Left ventricle myocardium superior (tissue), 1 donor: ENCODE results near the gene MED15. TPM values are rescaled to one million over a fixed set of nuclear protein-coding genes. Genes with fewer than 3 reads are reported as not detected.
"Not testable (repeated sequence)": the region's sequence is repeated elsewhere in the genome, so short reads cannot be mapped to it uniquely, and the experiment has no call there.

Experiments
- ATAC-seq: fragments of 200-7000 bp; cut with Tn5 transposase; one replicate; pipeline ENCODE4 v1.9.1; 2020; ENCODE audit warnings: mild to moderate bottlenecking, moderate library complexity
- DNase-seq: peaks from one replicate; pipeline ENCODE4 v3.0.0-alpha.2; 2020
- intact Hi-C: fragments of 100-400 bp; cut with micrococcal nuclease; formaldehyde crosslinking; loops from one replicate; pipeline ENCODE4 v1.11.0; 2022
- total RNA-seq: library from RNA; stranded (reverse); fragmentation: NEBNext Ultra II Directional; extraction: Animal tissue kit (Norgen Biotek cat#: 25700); gene quantifications from one replicate; pipeline ENCODE4 v1.2.1, GENCODE V29; 2021
- donor health status: DM: no; HTN: yes; CAD: no; lungs with severe emphysema.

The MED15 gene
- total RNA-seq, 1 donor from 2014 or later = 51.0 TPM

DNA sequence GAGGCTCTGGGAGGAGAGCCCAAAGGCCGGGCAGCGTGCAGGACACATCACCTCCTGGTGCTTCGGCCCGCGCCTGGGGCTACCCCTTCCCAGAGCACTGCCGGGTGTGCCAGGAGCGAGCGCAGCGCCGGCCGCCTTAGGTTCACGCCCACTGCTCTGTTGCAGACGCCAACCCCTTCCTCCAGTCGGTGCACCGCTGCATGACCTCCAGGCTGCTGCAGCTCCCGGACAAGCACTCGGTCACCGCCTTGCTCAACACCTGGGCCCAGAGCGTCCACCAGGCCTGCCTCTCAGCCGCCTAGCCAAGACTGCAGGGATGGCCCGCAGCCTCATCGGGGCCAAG is 79.0 kb downstream of the MED15 start:
- ATAC-seq (no peak), DNase-seq (no peak)
- intact Hi-C loops = no loop called here

DNA sequence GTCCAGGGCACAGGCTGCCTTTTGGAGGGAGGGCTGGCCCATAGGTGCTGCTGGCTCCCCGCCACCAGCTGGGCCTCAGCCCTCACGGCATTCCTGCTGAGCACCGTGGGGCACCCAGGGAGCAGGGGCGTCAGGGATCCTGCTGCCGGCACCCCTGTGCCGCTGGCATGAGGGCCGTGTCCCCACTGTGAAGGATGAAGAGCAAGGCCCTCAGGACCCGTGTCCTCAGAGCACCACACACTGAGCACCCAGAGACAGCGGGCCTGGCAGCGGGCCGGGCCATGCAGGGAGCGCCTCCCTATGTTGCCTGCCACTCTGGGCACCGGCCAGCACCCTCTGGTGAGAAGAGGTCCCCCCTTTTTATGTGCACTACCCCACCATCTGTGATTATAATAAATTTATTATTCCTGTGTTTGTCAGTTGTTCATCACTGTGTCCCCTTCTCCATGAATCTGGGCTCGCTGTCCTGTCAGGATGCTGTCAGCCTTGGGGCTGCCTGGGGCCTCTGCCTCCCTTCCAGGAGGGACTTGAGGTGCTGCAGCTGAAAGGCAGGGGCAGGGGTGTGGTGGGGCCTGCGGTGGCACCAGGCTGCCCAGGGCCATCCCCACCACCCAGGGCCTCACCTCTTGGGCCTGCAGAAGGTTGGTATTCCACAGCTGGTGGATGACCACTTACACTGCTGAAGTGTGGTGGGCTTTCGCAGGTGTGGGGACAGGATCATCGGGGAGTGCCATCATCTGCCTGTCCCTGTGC is 80.0 kb downstream of the MED15 start:
- no peak for ATAC-seq
- intact Hi-C loops = no loop called here
- DNase-seq = no peak

DNA sequence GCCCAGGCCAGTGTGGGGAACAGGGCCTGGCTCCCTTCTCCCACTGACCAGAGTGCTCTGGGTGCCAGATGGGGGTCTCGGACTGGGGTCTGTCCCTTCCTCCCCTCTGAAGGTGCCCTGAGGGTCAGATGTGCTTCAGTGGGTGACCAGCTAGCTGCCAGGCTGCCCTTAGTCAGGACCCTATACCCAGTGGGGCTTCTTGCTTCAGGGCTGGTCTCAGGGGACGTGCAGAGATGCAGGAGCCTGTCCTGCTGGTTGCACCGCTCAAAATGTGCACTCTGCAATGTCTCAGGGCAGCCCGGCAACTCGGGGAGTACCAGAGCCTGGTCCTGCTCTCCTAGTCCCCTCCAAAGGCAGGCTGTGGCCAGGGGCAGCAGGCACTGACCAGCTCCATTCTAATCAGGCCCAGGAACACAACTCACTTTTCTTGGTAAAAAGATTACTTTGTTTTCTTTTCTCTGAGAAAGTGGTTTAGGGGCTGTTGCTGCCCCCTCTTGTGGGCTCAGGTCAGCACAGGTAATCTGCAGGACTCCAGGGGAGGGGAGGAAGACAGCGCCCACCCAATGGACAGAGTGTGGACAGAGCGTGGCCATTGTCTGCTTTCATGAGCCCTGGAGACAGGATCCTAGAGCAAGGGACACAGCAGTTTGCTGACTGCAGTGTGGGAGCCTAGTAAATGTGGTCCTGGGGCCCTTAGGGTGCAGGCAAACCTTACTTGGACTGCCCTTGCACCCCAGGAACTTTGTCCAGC is 80.9 kb downstream of the MED15 start:
- ATAC-seq (no peak), DNase-seq (no peak)
- intact Hi-C loops = no loop called here

DNA sequence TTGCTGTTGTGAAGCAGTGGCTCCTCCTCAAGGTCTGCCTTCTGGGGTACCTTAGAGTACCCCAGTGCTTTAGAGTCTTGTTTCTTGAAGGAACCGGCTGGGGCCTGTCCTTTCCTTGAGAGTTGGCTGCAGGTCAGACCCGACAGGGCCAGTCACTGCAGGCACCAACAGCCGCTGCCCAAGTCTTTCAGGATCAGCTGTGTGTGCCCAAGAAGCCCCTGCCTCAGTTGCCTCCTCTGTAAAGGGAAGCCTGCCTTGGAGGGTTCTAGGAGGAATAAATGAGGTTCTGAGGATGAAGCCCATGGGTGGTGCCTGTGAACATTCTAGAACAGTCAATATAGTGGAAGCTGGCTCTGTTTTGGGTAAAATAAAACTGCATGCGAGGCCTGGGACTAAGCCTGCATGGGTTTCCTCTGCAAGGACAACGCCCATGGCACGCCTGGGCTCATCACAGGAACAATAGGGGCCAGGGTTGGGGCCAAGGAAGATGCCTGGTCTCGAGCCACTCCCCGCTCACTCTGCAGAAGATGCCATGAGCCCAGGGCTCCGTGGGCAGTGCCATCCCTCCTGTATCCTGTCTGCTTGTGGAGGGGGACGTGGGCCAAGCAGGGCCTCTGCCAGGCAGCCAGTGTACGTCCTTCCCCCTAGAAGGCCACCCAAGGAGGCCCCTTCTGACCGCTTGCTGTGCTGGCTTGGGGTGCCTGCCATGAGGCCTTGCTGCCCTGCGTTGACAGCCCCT is 81.6 kb downstream of the MED15 start:
- ATAC-seq (no peak), DNase-seq (no peak)
- intact Hi-C loops = no loop called here

DNA sequence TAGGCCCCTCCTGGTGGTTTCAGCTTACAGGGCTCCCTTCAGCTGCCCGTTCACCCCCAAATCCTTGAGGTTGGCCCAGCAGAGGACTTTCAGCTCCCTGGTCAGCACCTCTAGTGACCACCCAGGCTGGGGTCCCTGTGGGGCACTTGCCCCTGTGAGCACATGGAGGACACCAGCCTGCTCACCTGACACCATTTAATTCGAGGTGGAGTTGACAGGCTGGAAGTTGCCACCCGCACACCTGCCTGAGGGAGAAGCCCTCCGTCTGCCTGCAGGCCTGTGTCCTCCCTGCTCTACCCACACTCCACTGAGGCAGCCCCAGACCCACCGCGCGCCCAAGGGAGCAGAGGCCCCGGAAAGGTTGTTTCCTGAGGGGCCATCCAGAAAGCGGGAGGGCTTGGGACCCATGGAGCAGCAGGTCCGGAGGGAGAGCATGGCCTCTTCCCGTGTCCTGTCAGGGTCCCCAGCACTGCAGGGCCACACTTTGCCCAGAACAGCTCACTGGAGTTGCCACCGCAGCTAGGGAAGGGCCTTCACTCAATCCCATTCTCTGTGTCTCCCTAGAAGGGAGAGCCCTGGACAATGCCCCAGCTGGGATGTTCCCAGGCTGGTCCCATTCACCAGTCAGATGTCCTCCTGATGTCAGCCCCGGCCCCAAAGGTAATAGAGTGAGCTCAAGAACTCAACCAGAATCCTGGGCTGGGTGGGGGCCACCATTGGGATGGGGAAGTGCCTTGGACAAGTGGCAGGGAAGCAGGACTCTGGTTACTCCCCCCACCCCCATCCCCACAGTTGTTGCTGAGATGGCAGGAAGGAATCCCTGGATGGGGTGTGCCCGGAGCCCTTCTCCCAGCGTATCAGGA is 82.4 kb downstream of the MED15 start:
- intact Hi-C loops = no loop called here
- no peak for ATAC-seq
- DNase-seq = no peak

DNA sequence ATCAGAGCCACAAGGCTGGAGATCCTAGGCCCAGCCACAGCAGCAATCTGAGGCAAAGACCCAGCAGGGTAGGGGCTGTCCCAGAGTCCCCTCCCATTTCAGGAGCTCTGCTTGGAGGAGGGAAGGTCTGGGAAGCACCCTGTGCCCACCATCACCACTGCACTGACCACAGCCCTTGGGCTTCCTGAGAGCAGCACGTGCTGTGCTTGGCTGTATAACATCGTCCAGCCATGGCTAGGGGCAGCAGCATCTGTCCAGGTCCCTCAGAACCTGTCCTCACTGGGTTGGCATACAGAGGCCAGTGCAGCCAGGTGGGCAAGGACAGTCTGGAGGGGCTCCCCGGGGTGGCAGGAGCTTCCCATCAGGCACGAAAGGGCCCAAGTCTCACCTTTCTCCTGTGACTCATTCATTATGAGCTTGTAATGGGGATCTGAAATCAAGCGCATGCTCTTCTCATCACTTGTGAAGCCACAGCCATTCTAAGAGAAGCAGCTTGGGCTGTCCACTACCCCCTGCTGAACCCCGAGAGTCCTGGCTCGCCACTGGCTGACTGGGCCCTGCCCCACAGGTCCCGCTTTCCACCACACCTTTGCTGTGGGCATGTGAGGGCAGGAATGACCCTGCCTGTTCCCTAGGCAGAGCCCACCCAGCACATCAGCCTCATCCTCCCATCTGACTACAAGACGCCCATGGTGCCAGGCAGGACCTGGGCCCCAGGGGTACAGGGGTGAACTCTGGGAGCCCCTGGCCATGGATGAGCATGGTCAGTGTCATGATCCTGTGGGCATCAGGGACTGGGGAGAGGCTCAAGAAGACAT is 83.3 kb downstream of the MED15 start:
- intact Hi-C loops = no loop called here
- DNase-seq (no peak), ATAC-seq (no peak)

DNA sequence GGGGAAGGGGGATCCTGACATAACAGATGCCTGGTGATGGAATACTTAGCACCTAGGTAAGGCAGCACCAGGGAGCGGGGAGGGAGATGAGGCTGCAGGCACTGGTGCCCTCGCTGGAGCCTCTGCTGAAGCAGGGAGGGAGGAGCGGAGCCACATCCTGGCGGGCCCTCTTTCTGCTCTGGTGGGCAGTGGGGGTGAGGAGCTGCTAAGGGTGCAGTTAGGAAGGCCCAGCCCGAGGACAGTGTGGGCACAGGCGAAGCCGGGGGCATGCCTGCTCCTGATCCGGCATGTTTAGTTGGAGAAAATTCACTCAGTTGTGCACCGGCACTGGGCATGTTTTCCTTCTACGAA is 83.9 kb downstream of the MED15 start:
- intact Hi-C loops = no loop called here
- ATAC-seq (no peak), DNase-seq (no peak)

DNA sequence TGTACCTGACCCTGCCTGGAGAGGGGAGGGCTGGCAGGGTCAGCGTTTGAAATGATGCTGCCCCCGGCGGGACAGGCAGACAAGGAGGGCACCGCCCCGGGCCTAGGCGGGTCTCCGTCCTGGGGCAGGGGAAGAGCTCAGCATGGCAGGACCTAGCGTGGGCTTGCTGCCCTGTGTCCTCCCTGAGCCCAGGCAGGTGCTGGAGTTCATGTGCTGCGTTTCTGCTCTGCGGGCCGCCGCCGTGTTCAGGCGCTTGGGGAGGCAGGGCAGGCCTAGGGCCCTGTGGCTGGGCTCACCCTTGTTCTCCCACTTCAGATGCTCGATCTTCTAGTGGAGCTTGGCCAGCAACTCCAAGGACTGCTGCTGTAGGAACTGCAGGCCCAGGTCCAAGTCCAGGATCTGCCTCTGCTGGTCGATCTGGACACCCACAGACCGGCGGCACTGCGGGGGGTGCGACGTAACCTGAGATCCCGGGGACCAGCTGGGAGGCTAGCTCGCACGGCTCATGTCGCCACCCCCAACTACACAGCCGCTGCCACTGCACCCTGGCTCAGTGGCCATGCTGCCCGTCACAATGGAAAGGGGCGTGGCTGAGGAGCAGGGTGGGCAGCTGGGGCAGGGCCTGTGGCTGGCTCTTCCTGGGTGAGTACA is 84.4 kb downstream of the MED15 start:
- intact Hi-C loops = no loop called here
- ATAC-seq (no peak), DNase-seq (no peak)

DNA sequence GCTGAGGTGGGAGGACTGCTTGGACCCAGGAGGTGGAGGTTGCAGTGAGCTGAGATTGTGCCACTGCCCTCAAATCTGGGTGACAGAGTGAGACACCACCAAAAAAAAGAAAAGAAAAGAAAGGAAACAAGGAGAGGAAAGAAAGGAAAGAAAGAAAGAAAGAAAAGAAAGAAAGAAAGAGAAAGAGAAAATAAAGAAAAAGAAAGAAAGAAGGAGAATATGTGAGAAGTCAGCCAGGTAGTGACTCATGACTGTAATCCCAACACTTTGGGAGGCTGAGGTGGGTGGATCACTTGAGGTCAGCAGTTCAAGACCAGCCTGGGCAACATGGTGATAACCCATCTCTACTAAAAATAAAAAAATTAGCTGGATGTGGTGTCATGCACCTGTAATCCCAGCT is 86.6 kb downstream of the MED15 start:
- intact Hi-C loops, ATAC-seq, DNase-seq: not testable (repeated sequence)

DNA sequence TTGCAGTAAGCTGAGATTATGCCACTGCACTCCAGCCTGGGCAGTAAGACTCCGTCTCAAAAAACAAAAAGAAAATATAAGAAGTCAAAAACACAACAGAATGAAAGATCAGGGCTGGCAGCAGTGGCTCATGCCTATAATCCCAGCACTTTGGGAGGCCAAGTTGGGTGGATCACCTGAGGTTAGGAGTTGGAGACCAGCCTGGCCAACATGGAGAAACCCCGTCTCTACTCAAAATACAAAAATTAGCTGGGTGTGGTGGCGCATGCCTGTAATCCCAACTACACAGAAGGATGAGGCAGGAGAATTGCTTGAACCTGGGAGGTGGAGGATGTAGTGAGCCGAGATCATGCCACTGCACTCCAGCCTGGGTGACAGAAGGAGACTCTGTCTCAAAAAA is 87.1 kb downstream of the MED15 start:
- DNase-seq, intact Hi-C loops, ATAC-seq: not testable (repeated sequence)

DNA sequence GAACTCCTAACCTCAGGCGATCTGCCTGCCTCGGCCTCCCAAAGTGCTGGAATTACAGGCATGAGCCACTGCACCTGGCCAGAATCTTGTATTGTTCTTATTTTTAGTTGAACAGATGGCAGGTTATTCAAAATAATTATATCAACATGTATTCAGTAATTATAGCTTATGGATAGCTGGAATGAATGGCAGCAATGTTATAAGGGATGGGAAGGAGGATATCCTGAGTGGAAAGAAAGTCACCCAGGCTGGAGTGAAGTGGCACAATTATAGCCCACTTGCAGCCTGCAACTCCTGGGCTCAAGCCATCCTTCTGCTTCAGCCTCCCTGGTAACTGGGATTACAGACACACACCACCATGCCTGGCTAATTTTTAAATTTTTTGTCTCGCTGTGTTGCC is 88.1 kb downstream of the MED15 start:
- DNase-seq (no peak), ATAC-seq (no peak)
- intact Hi-C loops = no loop called here

DNA sequence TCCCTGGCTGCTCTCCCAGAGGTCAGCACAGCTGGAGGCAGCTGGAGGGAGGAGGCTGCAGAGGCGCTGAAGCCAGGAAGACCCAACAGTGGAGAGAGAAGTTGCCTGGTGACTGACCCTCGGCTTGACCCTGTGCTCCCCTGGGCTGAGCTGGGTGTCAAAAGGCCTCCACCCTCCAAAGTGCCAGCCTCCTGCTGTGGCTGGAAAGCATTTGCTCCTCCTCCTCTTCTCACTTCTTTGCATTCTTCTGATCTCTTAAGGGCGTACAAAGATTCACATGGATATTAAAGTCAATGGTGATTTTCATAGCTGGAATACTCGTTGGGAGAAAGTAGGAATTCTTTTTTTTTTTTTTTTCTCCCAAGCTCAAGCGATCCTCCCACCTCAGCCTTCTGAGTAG is 91.7 kb downstream of the MED15 start:
- DNase-seq = no peak
- intact Hi-C loops = no loop called here
- no peak for ATAC-seq

DNA sequence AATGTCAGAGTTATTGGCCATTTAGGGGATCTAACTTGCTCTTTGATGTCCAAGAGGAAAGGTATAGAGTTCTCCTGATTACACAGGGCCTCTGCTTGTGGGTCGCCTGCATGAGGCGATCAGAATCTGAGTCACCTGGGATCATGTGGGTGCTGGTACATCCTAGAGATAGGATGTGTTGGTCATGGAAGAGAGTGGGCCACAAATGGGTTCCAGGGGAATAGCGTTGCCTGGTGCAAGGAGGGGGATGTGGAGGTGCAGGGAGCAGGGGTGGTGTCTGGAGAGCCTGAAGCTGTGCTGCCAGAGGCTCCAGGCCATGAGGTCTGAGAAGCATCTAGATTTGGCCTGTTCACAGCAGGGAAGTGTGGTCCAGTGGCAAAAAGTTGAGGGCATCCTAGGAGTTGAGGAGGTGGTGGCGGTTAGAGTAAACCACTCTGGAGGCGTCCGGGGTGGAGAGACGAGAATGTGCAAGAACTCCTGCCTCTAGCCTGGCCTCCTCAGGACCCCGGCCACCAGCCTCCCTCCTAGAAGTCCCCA is 92.8 kb downstream of the MED15 start:
- intact Hi-C loops = no loop called here

DNA sequence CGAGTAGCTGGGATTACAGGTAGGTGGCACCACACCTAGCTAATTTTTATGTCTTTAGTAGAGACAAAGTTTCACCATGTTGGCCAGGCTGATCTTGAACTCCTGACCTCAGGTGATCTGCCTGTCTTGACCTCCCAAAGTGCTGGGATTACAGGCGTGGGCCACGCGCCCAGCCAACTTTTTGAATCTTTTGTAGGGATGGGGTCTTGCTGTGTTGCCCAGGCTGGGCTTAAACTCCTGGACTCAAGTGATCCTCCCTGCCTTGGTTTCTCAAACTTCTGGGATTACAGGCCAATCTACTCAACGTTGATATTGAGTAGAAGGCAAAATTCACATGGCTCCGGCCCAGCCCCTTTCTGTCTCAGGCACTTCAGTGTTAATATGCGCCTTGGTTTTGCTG is 93.9 kb downstream of the MED15 start:
- intact Hi-C loops = no loop called here
- no peak for ATAC-seq

More for the DNA sequence above, 92.8 kb downstream of the MED15 start:
- no peak for ATAC-seq
- DNase-seq = no peak

DNA sequence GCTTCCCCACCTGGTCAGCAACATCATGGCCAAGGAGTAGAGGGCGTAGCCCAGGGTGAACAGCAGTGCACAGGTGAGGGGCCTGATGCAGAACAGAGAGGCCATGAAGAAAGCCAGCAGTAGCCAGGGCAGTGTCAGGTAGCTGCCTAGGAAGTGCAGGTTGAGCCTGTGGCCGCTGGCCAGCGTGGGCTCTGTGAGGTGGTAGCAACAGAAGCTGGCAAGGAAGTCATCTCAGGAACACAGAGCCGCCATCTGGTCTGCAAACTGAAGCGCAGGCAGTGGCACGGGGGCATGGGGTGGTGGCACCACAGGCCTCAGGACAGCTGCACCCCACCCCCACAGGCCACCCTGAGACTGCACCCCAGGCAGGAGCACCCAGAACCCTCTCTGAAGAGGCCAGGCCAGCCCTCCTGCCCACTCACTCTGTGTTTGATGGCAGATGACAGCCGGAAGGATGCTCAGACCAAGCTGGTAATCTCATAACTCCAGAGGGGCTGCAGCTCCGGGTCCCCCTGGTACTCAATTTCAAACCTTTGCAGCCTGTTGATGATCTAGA is 95.3 kb downstream of the MED15 start:
- ATAC-seq (no peak), DNase-seq (no peak)
- intact Hi-C loops = no loop called here

More for the DNA sequence above, 93.9 kb downstream of the MED15 start:
- no peak for DNase-seq

DNA sequence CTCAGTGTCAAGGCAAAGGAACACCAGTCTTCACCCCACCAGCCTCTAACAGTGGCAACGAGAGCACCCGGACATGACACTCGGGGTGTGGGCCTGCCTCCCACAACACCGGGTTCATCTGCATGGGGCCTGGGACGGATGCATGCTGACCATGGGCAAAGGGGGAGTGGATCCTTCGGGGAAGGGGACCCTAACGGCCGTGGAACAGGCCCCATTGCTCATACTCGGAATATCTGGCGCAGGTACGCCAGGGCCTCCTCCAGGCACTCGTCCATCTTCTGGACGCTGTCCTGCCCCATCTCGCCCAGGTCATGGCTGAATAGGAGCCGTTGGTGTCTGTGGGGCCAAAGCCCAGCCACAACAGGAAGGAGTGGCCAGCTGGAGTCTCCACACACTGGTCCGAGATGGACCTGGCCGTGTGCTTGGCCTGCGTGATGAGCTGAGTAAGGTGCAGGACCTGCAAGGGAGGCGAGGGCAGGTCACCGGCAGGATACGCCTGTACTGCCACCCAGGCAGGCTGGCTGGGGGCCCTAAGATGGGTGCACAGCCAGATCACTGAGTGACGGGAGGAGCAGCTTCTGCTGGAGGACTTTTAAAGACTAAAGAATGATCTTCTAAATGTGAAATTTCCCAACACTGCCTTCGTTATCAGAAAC is 96.8 kb downstream of the MED15 start:
- DNase-seq (no peak), ATAC-seq (no peak)
- intact Hi-C loops = no loop called here

DNA sequence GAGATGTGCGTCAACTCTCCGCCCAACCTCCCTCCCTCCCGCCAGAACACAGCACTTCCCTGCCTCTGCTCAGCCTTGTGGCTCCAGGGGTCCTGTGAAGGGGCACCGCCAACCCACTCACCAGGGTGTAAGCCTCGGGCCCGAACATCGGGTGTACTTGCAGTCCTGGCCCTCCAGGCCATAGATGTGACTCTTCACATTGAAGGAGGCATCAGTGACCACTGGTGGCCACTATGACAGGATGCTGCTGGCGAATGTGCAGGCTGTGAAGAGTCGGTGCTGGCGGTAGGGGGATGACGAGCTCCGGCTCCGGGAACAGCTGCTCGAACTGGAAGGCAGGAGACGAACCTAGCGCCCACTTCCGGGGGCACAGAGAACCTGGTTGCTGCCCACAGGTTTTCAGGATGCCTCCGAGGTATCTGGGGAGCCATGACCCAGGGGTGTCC is 97.4 kb downstream of the MED15 start:
- intact Hi-C loops = no loop called here
- no peak for ATAC-seq
- DNase-seq = no peak
